Activated naive CD4-positive, alpha-beta T cell treated with anti-CD3 and anti-CD28 coated beads for 36 hours (primary cell): ENCODE measurements around the gene PEAR1. TPM values are rescaled to one million over a fixed set of nuclear protein-coding genes. Genes with fewer than 3 reads are reported as not detected.
A peak's percentile ranks its signal among the peaks of the same experiment; 100 is the strongest.
"Not testable (repeated sequence)": the region's sequence is repeated elsewhere in the genome, so short reads cannot be mapped to it uniquely, and the experiment has no call there.

Experiments used
- CTCF ChIA-PET: fragments of 350-600 bp; sonication (Branson Sonifier 250); formaldehyde crosslinking; loops from one replicate; lab custom pipeline; 2021; ENCODE audit warnings: antibody characterized with exemption; lab: Charles Lee
- DNase-seq: peaks from one replicate; pipeline ENCODE4 v3.0.0-alpha.2; 2020
- H3K27ac Mint-ChIP-seq: one replicate; pipeline ENCODE4 v1.8.0; 2021; ENCODE audit warnings: mild to moderate bottlenecking, mixed read lengths
- H3K27me3 Mint-ChIP-seq: one replicate; pipeline ENCODE4 v1.8.0; 2021; ENCODE audit warnings: low read depth, mixed read lengths
- H3K36me3 Mint-ChIP-seq: one replicate; pipeline ENCODE4 v1.8.0; 2021; ENCODE audit warnings: low read depth, mixed read lengths
- H3K4me1 Mint-ChIP-seq: one replicate; pipeline ENCODE4 v1.8.0; 2021; ENCODE audit warnings: low read depth, mixed read lengths
- H3K4me3 Mint-ChIP-seq: one replicate; pipeline ENCODE4 v1.8.0; 2021; ENCODE audit warnings: mild to moderate bottlenecking, moderate library complexity, mixed read lengths
- H3K9me3 Mint-ChIP-seq: one replicate; pipeline ENCODE4 v1.8.0; 2021; ENCODE audit warnings: mixed read lengths
- intact Hi-C: fragments of 100-400 bp; cut with micrococcal nuclease; formaldehyde crosslinking; loops from one replicate; pipeline ENCODE4 v1.15.1; 2023
- total RNA-seq, 2 experiments: library from RNA; stranded (reverse); gene quantifications; one replicate each; pipeline ENCODE4 v1.2.3, GENCODE V29; 2021

The PEAR1 gene
- total RNA-seq, 2 experiments from 2014 or later: not detected

GRCh38 chr1:156920233-156921052, 26.9 kb downstream of the PEAR1 start, which contains the start of gene LRRC71:
LRRC71 (plus strand) TSS chr1:156920632; CDS start chr1:156920804, 172 bp downstream.
- CTCF ChIA-PET: interaction anchor here (0.6 to 2.7 kb wide), 3 partner anchors 8 to 29 kb away, joined by 5 to 19 read pairs (median 6); no protein-coding TSS in a partner anchor
- Mint-ChIP-seq H3K9me3 (no peaks in the 10 kb centered on the region), H3K27me3 (peaks cover 70% of the 10 kb centered on the region), H3K36me3 (no peaks in the 10 kb centered on the region), H3K4me3 (no peak within 1 kb of the TSS), H3K27ac (no peak within 1 kb of the TSS), H3K4me1 (peaks cover 6% of the 10 kb centered on the region)
- peak; percentile 70 for DNase-seq
- intact Hi-C loops: loop anchor here (1.0 kb wide), 1 partner anchor 28 kb away; no protein-coding TSS in a partner anchor

- Mint-ChIP-seq H3K9me3 (no peaks in the 10 kb centered on the region), H3K27me3 (peaks cover 71% of the 10 kb centered on the region), H3K4me3 (no peak overlapping the region), H3K27ac (no peak overlapping the region), H3K36me3 (no peaks in the 10 kb centered on the region), H3K4me1 (peaks cover 6% of the 10 kb centered on the region)
- intact Hi-C loops: no loop called here
- no peak for DNase-seq
- CTCF ChIA-PET: interaction anchor here (2.0 to 2.7 kb wide), 2 partner anchors 10 to 30 kb away, joined by 6 to 19 read pairs; no protein-coding TSS in a partner anchor
These were observed 27.6 kb downstream of the PEAR1 start for GRCh38 chr1:156921053-156921529.

GRCh38 chr1:156922986-156923669, 29.6 kb downstream of the PEAR1 start:
- Mint-ChIP-seq H3K4me3 (no peak overlapping the region), H3K27me3 (peaks cover 84% of the 10 kb centered on the region), H3K27ac (no peak overlapping the region), H3K4me1 (peaks cover 16% of the 10 kb centered on the region), H3K9me3 (no peaks in the 10 kb centered on the region), H3K36me3 (no peaks in the 10 kb centered on the region)
- CTCF ChIA-PET: interaction anchor here (0.7 to 6.9 kb wide), 5 partner anchors 10 to 127 kb away, joined by 3 to 79 read pairs (median 6); partner anchors contain the start of gene PEAR1
- intact Hi-C loops: no loop called here
- no peak for DNase-seq

- Mint-ChIP-seq H3K27ac (no peak overlapping the region), H3K4me3 (no peak overlapping the region), H3K9me3 (no peaks in the 10 kb centered on the region), H3K4me1 (peaks cover 16% of the 10 kb centered on the region), H3K36me3 (no peaks in the 10 kb centered on the region), H3K27me3 (peaks cover 85% of the 10 kb centered on the region)
- CTCF ChIA-PET: interaction anchor here (1.0 to 6.9 kb wide), 3 partner anchors 11 to 32 kb away, joined by 3 to 79 read pairs (median 4); partner anchors contain the start of gene PEAR1
- intact Hi-C loops: no loop called here
- no peak for DNase-seq
These were observed 30.4 kb downstream of the PEAR1 start for GRCh38 chr1:156923670-156924477.

- Mint-ChIP-seq H3K27ac (no peak overlapping the region), H3K36me3 (no peaks in the 10 kb centered on the region), H3K27me3 (peaks cover 86% of the 10 kb centered on the region), H3K4me1 (peaks cover 16% of the 10 kb centered on the region), H3K4me3 (no peak overlapping the region), H3K9me3 (no peaks in the 10 kb centered on the region)
- DNase-seq: no peak
- CTCF ChIA-PET: interaction anchor here (0.6 to 6.9 kb wide), 3 partner anchors 11 to 33 kb away, joined by 3 to 79 read pairs (median 3); partner anchors contain the start of gene PEAR1
- intact Hi-C loops: no loop called here
These were observed 31.1 kb downstream of the PEAR1 start for GRCh38 chr1:156924478-156925153.

- intact Hi-C loops: no loop called here
- no peak overlapping the region for H3K27ac Mint-ChIP-seq
- CTCF ChIA-PET: interaction anchor here (0.6 to 6.9 kb wide), 5 partner anchors 12 to 33 kb away, joined by 3 to 79 read pairs (median 3); partner anchors contain the start of gene PEAR1
- peaks cover 16% of the 10 kb centered on the region for H3K4me1 Mint-ChIP-seq
- H3K9me3 Mint-ChIP-seq: no peaks in the 10 kb centered on the region
- DNase-seq: no peak
- no peak overlapping the region for H3K4me3 Mint-ChIP-seq
- H3K36me3 Mint-ChIP-seq: no peaks in the 10 kb centered on the region
- H3K27me3 Mint-ChIP-seq: peaks cover 84% of the 10 kb centered on the region
These were observed 31.9 kb downstream of the PEAR1 start for GRCh38 chr1:156925154-156926010.

- CTCF ChIA-PET: interaction anchor here (0.7 to 6.9 kb wide), 4 partner anchors 16 to 79 kb away, joined by 3 to 79 read pairs (median 4); partner anchors contain the start of gene PEAR1
- Mint-ChIP-seq H3K27ac (no peak overlapping the region), H3K9me3 (no peaks in the 10 kb centered on the region), H3K27me3 (peaks cover 85% of the 10 kb centered on the region), H3K36me3 (no peaks in the 10 kb centered on the region), H3K4me3 (no peak overlapping the region), H3K4me1 (peaks cover 14% of the 10 kb centered on the region)
- peak; percentile 69 for DNase-seq
- intact Hi-C loops: no loop called here
These were observed 32.7 kb downstream of the PEAR1 start for GRCh38 chr1:156926175-156926574.

- CTCF ChIA-PET: interaction anchor here (0.6 to 6.9 kb wide), 5 partner anchors 16 to 237 kb away, joined by 3 to 79 read pairs (median 4); partner anchors contain the start of gene PEAR1
- not testable (repeated sequence) for H3K27ac Mint-ChIP-seq, H3K4me3 Mint-ChIP-seq, DNase-seq, H3K36me3 Mint-ChIP-seq, H3K9me3 Mint-ChIP-seq
- intact Hi-C loops: loop anchor here (1.0 kb wide), 2 partner anchors 16 to 34 kb away; no protein-coding TSS in a partner anchor
- Mint-ChIP-seq H3K27me3 (peaks cover 84% of the 10 kb centered on the region), H3K4me1 (peaks cover 14% of the 10 kb centered on the region)
These were observed 33.2 kb downstream of the PEAR1 start for GRCh38 chr1:156926695-156927094.

GRCh38 chr1:156927215-156928042, 33.9 kb downstream of the PEAR1 start:
- no peak overlapping the region for H3K4me3 Mint-ChIP-seq
- H3K9me3 Mint-ChIP-seq: no peaks in the 10 kb centered on the region
- H3K36me3 Mint-ChIP-seq: no peaks in the 10 kb centered on the region
- CTCF ChIA-PET: interaction anchor here (0.7 to 6.9 kb wide), 17 partner anchors 8 to 300 kb away, joined by 3 to 79 read pairs (median 4); partner anchors contain the start of genes NTRK1 and PEAR1
- peak; percentile 84 for DNase-seq
- H3K27ac Mint-ChIP-seq: no peak overlapping the region
- peaks cover 77% of the 10 kb centered on the region for H3K27me3 Mint-ChIP-seq
- peaks cover 14% of the 10 kb centered on the region for H3K4me1 Mint-ChIP-seq
- intact Hi-C loops: loop anchor here (1.0 kb wide), 2 partner anchors 17 to 35 kb away; no protein-coding TSS in a partner anchor
